Measurements from ENCODE around the gene IRF2BPL. TPM values are rescaled to one million over a fixed set of nuclear protein-coding genes. Genes with fewer than 3 reads are reported as not detected.
A peak's percentile ranks its signal among the peaks of the same experiment; 100 is the strongest.

Gene IRF2BPL
- total RNA-seq, 6 experiments from 2014 or later = 11.7 to 18.1 (median 13.7) TPM

GRCh38 chr14:77026930-77027537 lies 1.5 kb downstream of the IRF2BPL start:
- intact Hi-C loops (cut with DNase I) = loop anchor here in 1 of 2 donors (10.0 kb wide), 1 partner anchor 72 kb away; no protein-coding TSS in a partner anchor
- DNase-seq (peak in 2 of 3 donors; percentile 46 to 64), ATAC-seq (peak in 1 of 4 donors; percentile 15)
- H3K27me3 ChIP-seq = no peaks in the 10 kb centered on the region
- TF ChIP-seq CTCF (IDR thresholded peaks at IDR 0.05) (peak in 1 of 4 donors; percentile 8), POLR2A (IDR thresholded peaks at IDR 0.05) (no peak)
- H3K27ac ChIP-seq = peak overlapping the region; percentile 100
- H3K36me3 ChIP-seq = no peaks in the 10 kb centered on the region
- H3K4me3 ChIP-seq = peak overlapping the region; percentile 64 to 92 (median 73)
- WGBS (ENCODE audit: insufficient coverage, low coverage, low lambda C conversion rate, missing lambda C conversion rate) = 9% methylated on average over 9 of the region's 65 CpGs
- no peaks in the 10 kb centered on the region for H3K9me3 ChIP-seq
- H3K4me1 ChIP-seq = peaks cover 0 to 63% (median 29%) of the 10 kb centered on the region in 4 donors

DNA sequence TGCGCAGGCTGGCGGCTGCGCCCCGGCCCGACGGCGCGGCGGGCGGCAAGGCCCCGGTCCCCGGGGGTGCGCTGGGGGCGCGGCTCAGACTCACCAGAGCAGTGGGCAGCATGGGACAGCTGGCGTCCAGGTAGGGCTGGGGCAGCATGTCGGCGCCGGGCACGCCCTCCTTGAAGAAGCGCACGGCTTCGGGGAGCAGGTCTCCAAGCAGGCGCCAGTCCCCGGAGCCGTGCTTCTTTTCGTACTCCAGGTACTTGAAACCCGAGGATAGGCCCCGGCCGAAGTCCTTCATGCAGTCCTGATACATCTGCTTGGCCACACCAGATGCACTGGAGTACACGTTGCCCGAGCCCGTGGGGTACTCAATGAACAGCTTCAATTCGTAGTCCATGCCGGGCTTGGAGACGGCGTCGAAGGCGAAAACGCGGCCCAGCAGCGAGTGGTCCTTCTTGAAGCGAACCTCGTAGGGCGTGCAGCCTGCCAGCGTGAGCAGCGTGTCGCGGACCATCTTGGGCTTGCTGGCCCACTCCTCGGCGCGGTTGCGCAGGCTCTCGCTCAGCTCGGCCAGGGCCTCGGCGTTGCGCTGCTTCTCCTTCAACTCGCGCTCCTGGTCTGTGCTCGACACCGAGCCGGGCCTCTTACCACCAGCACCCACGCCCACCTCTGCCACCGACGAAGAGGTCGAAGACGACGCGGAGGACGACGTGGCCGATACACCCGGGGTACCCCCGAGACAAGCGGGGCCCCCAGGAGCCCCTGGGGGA lies 2.2 kb downstream of the IRF2BPL start:
- no peaks in the 10 kb centered on the region for H3K9me3 ChIP-seq
- DNase-seq = peak in 2 of 3 donors; percentile 56 to 67
- H3K36me3 ChIP-seq = no peaks in the 10 kb centered on the region
- ATAC-seq = no peak
- H3K4me3 ChIP-seq = peak overlapping the region; percentile 64 to 92 (median 73)
- intact Hi-C loops (cut with DNase I) = loop anchor here in 1 of 2 donors (10.0 kb wide), 1 partner anchor 72 kb away; no protein-coding TSS in a partner anchor
- H3K27ac ChIP-seq = peak overlapping the region; percentile 100
- no peaks in the 10 kb centered on the region for H3K27me3 ChIP-seq
- 42% methylated on average over 15 of the region's 76 CpGs for WGBS (ENCODE audit: insufficient coverage, low coverage, low lambda C conversion rate, missing lambda C conversion rate)
- H3K4me1 ChIP-seq = peaks cover 0 to 56% (median 25%) of the 10 kb centered on the region in 4 donors
- TF ChIP-seq POLR2A (IDR thresholded peaks at IDR 0.05) (no peak), CTCF (IDR thresholded peaks at IDR 0.05) (no peak)

DNA sequence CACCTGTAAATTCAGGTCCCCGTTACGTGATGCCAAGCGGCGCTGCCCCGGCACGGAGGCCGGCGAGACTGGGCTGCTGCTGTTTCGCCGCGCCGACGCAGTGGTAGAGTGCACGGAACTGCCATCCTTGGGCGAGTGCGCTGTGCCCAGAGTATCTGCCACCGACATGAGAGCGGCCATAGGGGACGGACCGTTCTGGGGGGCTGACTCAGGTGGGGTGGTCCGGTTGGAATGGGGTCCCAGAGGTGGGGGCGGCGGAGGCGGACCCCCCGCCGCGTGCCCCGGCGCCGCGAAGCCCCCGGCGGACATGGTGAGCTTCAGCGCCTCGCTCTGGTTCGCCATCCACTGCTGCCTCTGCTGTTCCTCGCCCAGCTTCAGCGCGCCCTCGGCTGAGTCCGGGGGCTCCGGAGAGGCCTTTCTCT lies 2.8 kb downstream of the IRF2BPL start:
- intact Hi-C loops (cut with DNase I) = loop anchor here in 1 of 2 donors (10.0 kb wide), 1 partner anchor 71 kb away; no protein-coding TSS in a partner anchor
- Histone ChIP-seq H3K36me3 (no peaks in the 10 kb centered on the region), H3K9me3 (no peaks in the 10 kb centered on the region), H3K4me1 (peaks cover 0 to 52% (median 24%) of the 10 kb centered on the region in 4 donors), H3K4me3 (peak overlapping the region; percentile 64 to 92 (median 73)), H3K27ac (peak overlapping the region; percentile 100), H3K27me3 (no peaks in the 10 kb centered on the region)
- ATAC-seq (no peak), DNase-seq (peak in 2 of 3 donors; percentile 38 to 63)
- TF ChIP-seq CTCF (IDR thresholded peaks at IDR 0.05) (no peak), POLR2A (IDR thresholded peaks at IDR 0.05) (no peak)
- WGBS (ENCODE audit: insufficient coverage, low coverage, low lambda C conversion rate, missing lambda C conversion rate) = 20% methylated on average over 2 of the region's 42 CpGs

DNA sequence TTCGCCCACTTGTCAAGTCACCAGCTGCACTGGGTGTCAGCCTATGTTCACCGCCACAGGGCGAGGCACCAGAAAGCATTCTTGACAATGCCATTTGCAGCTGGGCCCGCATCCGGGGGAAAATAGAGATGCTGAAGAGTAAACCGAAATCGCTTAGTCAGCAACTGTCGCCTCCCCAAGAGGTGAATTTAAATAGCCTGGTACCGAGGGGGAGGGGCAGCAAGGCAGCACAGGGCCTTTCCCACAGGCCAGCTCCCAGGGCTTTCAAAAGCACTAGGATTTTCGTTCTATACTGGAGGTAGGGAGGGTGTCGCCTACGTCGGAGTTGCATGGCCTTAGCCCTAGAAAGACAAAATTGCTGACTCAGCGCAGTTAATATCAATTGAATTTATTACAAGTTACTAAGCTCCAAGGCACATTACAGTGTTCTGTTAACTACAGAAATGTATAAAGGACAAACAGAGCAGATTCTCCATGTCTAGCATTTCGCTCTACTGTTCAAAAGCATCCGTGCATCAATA lies 4.3 kb downstream of the IRF2BPL start:
- Histone ChIP-seq H3K9me3 (no peaks in the 10 kb centered on the region), H3K27ac (peak overlapping the region; percentile 72 to 100 (median 87)), H3K36me3 (no peaks in the 10 kb centered on the region), H3K4me3 (peak overlapping the region; percentile 27 to 73 (median 64)), H3K4me1 (peaks cover 0 to 38% (median 18%) of the 10 kb centered on the region in 4 donors), H3K27me3 (no peaks in the 10 kb centered on the region)
- WGBS (ENCODE audit: insufficient coverage, low coverage, low lambda C conversion rate, missing lambda C conversion rate) = 12% methylated on average over 16 of the region's 16 CpGs
- no peak for TF ChIP-seq POLR2A (IDR thresholded peaks at IDR 0.05)
- no peak for TF ChIP-seq CTCF (IDR thresholded peaks at IDR 0.05)
- intact Hi-C loops (cut with DNase I) = loop anchor here in 1 of 2 donors (10.0 kb wide), 1 partner anchor 69 kb away; no protein-coding TSS in a partner anchor
- ATAC-seq (peak in 3 of 4 donors; percentile 1 to 7 (median 2)), DNase-seq (peak; percentile 43 to 80 (median 68))
